Uterus (tissue), 2 donors: ENCODE results near the gene PHYHIPL.

Source experiments
- CTCF ChIP-seq, 4 experiments: fragments of 200-600 bp in 2 of 4; fragments of 450-650 bp in 2 of 4; sonication (generic) in 2 of 4; IDR thresholded peaks; one replicate each; pipeline ENCODE4 v1.5.1; 2016 to 2019; ENCODE audit warnings: antibody characterized with exemption in 4 of 4, mild to moderate bottlenecking in 2 of 4, moderate library complexity in 1 of 4
- POLR2A ChIP-seq, 2 donors: fragments of 450-650 bp; IDR thresholded peaks; one replicate each; pipeline ENCODE4 v1.6.1; 2016; ENCODE audit warnings: antibody characterized with exemption in 2 of 2, mild to moderate bottlenecking in 1 of 2, moderate library complexity in 1 of 2

GRCh38 chr10:59234194-59234593, 57.8 kb downstream of the PHYHIPL start:
- no peak for TF ChIP-seq CTCF (IDR thresholded peaks at IDR 0.05)
- no peak for TF ChIP-seq POLR2A (IDR thresholded peaks at IDR 0.05)
